Trophoblast cell (in vitro differentiated cells and primary cell): ENCODE data around the gene PRM3.
A peak's percentile ranks its signal among the peaks of the same experiment; 100 is the strongest.

Source experiments
- DNase-seq, 2 donors: peaks; one replicate each; pipeline ENCODE4 v3.0.0-alpha.2; 2016
- H2AFZ ChIP-seq: 2 replicates; pipeline ENCODE4 v1.6.1; 2013; ENCODE audit warnings: low read length, moderate library complexity, mild to moderate bottlenecking; ENCODE audit not compliant: insufficient read depth, poor library complexity
- H2AK5ac ChIP-seq: 2 replicates; pipeline ENCODE4 v1.6.1; 2013; ENCODE audit warnings: mild to moderate bottlenecking, low read length
- H2BK120ac ChIP-seq: 2 replicates; pipeline ENCODE4 v1.6.1; 2013; ENCODE audit warnings: low read length, mild to moderate bottlenecking, moderate library complexity; ENCODE audit not compliant: insufficient read depth, poor library complexity
- H2BK12ac ChIP-seq: 2 replicates; pipeline ENCODE4 v1.6.1; 2013; ENCODE audit warnings: mild to moderate bottlenecking, low read length, moderate library complexity
- H2BK5ac ChIP-seq: 2 replicates; pipeline ENCODE4 v1.6.1; 2013; ENCODE audit warnings: low read length, low read depth, moderate library complexity, mild to moderate bottlenecking; ENCODE audit not compliant: poor library complexity
- H3K14ac ChIP-seq: 2 replicates; pipeline ENCODE4 v1.6.1; 2013; ENCODE audit warnings: mild to moderate bottlenecking, low read length
- H3K18ac ChIP-seq: 2 replicates; pipeline ENCODE4 v1.6.1; 2013; ENCODE audit warnings: mild to moderate bottlenecking, low read length
- H3K23ac ChIP-seq: 2 replicates; pipeline ENCODE4 v1.6.1; 2013; ENCODE audit warnings: low read length
- H3K27ac ChIP-seq: 2 replicates; pipeline ENCODE4 v1.5.1; 2013; ENCODE audit warnings: low read depth, mild to moderate bottlenecking, inconsistent platforms, low read length, moderate library complexity
- H3K27me3 ChIP-seq: 2 replicates; pipeline ENCODE4 v1.6.1; 2013; ENCODE audit warnings: inconsistent platforms, mild to moderate bottlenecking, low read length, moderate library complexity; ENCODE audit not compliant: insufficient read depth
- H3K36me3 ChIP-seq, 2 experiments: 1 replicate in 1 of 2; 2 replicates in 1 of 2; pipeline ENCODE4 v1.6.1; 2013; ENCODE audit warnings: low read length in 2 of 2, mild to moderate bottlenecking in 2 of 2, moderate library complexity in 1 of 2; ENCODE audit not compliant: insufficient read depth in 2 of 2, control insufficient read depth in 1 of 2
- H3K4ac ChIP-seq: 2 replicates; pipeline ENCODE4 v1.6.1; 2013; ENCODE audit warnings: low read depth, mild to moderate bottlenecking, low read length, moderate library complexity
- H3K4me1 ChIP-seq, 2 experiments: 1 replicate in 1 of 2; 2 replicates in 1 of 2; pipeline ENCODE4 v1.6.1; 2013; ENCODE audit warnings: low read length in 2 of 2, mild to moderate bottlenecking in 2 of 2, moderate library complexity in 1 of 2; ENCODE audit not compliant: insufficient read depth in 2 of 2, control insufficient read depth in 1 of 2
- H3K4me2 ChIP-seq: 2 replicates; pipeline ENCODE4 v1.6.1; 2013; ENCODE audit warnings: inconsistent platforms, mild to moderate bottlenecking, low read length, moderate library complexity
- H3K4me3 ChIP-seq: 2 replicates; pipeline ENCODE4 v1.5.1; 2013; ENCODE audit warnings: mild to moderate bottlenecking, low read depth, low read length, inconsistent platforms
- H3K79me1 ChIP-seq: one replicate; pipeline ENCODE4 v1.6.1; 2013; ENCODE audit warnings: low read length
- H3K79me2 ChIP-seq: 2 replicates; pipeline ENCODE4 v1.6.1; 2013; ENCODE audit warnings: low read length, mild to moderate bottlenecking; ENCODE audit not compliant: control insufficient read depth, insufficient read depth, poor library complexity
- H3K9ac ChIP-seq: 2 replicates; pipeline ENCODE4 v1.6.1; 2013; ENCODE audit warnings: mild to moderate bottlenecking, low read length
- H3K9me3 ChIP-seq: 2 replicates; pipeline ENCODE4 v1.6.1; 2013; ENCODE audit warnings: low read depth, mild to moderate bottlenecking, control low read depth, inconsistent platforms, low read length; ENCODE audit not compliant: insufficient read depth
- H4K12ac ChIP-seq: 2 replicates; pipeline ENCODE4 v1.6.1; 2013; ENCODE audit warnings: low read depth, mild to moderate bottlenecking, low read length, moderate library complexity
- H4K8ac ChIP-seq: 2 replicates; pipeline ENCODE4 v1.6.1; 2013; ENCODE audit warnings: low read depth, mild to moderate bottlenecking, low read length, moderate library complexity
- H4K91ac ChIP-seq: one replicate; pipeline ENCODE4 v1.6.1; 2013; ENCODE audit warnings: low read depth, mild to moderate bottlenecking, low read length, moderate library complexity
- WGBS: extraction: QIAGEN DNeasy Blood & Tissue Kit; methylation state at CpG from one replicate; pipeline ENCODE4 v1.1.7; 2013; ENCODE audit warnings: missing lambda C conversion rate; ENCODE audit not compliant: insufficient read length, insufficient coverage; ENCODE audit errors: extremely low coverage; 5-methylcytosine and 5-hydroxymethylcytosine counted together

The PRM3 gene

DNA sequence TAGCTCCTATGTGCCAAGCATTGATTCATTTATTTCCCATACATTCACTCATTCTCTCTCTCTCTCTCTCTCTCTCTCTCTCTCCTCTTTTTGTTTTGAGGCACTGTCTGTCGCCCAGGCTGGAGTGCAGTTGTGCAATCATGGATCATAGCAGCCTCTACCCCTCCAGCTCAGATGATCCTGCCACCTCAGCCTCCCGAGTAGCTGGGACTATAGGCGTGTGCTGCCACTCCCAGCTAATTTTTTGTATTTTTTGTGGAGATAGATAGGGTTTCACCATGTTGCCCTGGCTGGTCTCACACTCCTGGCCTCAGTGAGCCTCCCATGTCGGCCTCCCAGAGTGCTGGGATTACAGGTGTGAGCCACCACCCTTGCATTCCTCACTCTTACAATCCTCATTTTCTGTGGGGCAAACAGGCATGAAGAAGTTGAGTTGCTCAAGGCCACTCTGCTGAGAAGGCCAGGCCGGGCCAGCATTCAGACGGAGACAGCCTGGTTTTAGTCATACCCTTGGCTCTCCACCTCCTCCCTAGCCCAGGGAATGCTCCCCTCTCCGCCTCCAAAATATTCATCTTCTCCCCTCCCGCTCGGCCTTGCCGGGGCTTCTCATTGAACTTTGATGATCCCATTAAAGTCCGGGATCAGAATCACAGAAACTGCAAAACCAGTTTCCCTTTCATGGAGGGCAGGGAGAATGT lies 3.6 kb upstream of the PRM3 start:
- H3K9me3 ChIP-seq = no peaks in the 10 kb centered on the region
- H3K9ac ChIP-seq = no peak overlapping the region
- no peak overlapping the region for H2BK120ac ChIP-seq
- no peak overlapping the region for H3K4me3 ChIP-seq
- WGBS = no CpG with 5 or more reads among the region's 11 CpGs
- H2AK5ac ChIP-seq = no peak overlapping the region
- no peak overlapping the region for H4K8ac ChIP-seq
- no peak overlapping the region for H3K4me2 ChIP-seq
- H2AFZ ChIP-seq = no peak overlapping the region
- H3K4ac ChIP-seq = no peak overlapping the region
- no peak overlapping the region for H4K91ac ChIP-seq
- H3K79me2 ChIP-seq = no peaks in the 10 kb centered on the region
- H2BK5ac ChIP-seq = no peak overlapping the region
- no peak overlapping the region for H3K27ac ChIP-seq
- H3K18ac ChIP-seq = no peak overlapping the region
- H4K12ac ChIP-seq = no peak overlapping the region
- H3K23ac ChIP-seq = no peak overlapping the region
- DNase-seq = peak; percentile 33 to 60
- H2BK12ac ChIP-seq = no peak overlapping the region
- H3K4me1 ChIP-seq = peaks cover 0 to 5% of the 10 kb centered on the region in 2 experiments
- no peaks in the 10 kb centered on the region for H3K79me1 ChIP-seq
- H3K14ac ChIP-seq = no peak overlapping the region
- H3K27me3 ChIP-seq = no peaks in the 10 kb centered on the region
- H3K36me3 ChIP-seq = no peaks in the 10 kb centered on the region

DNA sequence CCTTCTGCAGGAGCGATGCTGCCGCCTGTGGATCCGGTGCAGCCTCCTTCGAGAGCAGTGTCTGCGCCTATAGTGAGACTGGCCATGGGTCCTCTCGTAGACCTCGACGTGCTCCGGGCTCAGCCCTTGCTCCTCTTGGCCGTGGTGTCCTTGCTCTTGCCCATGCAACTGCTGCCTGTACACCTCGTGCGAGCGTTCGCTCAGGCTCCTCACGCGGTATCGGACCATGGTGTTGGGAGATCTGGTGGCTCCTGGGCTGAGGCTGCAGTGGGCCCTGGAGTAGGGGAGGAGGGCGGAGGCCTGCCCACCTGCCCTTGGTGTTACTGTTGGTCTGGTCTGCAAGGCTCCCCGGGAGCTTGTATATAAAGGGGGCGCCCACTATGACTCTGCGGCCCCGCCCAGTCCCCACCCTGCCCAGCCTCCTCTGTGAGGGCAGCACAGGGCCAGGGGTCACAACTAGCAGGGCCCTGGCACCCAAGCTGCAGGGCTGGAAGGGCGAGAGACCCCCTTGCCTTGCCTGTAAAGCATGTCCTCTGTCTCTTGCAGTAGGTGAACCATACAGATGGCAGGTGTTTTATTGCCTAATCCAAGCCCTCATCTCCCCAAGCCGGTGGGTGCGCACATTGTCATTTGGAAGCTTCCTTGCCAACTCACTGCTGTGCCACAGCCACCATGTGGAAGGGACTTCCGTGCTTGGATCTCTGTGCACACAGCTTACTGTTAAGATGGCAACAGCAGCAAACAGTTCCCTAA lies 2.9 kb upstream of the PRM3 start, which contains the start of gene PRM2:
Gene PRM2 (minus strand): TSS at position 338 of the 753 bp plus-strand sequence. CDS start 110 bp downstream, at position 228.
- H2BK5ac ChIP-seq = no peak within 1 kb of the TSS
- no peak within 1 kb of the TSS for H3K18ac ChIP-seq

DNA sequence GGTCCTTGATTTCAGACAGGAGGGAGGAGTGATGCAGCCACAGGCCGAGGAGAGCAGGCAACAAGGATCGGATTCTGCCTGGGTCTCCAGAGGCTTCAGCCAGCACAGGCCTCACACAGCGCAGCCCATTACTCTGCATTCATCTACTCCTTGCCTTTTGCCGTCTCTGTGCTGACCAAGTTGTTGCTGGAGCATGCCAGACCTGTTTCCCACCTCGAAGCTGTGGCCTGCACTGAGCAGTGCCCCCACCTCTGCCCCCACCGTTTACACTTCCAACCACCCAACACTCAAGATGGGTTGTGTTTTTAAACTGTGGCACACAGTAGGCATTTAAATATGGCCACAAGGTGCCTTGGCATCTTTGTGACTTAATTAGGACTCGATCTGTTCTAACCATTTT lies 1.5 kb upstream of the PRM3 start:
- no peak overlapping the region for H2BK5ac ChIP-seq
- no peak overlapping the region for H4K8ac ChIP-seq
- no peak overlapping the region for H2AFZ ChIP-seq
- H3K23ac ChIP-seq = no peak overlapping the region
- peaks cover 2% of the 10 kb centered on the region for H3K9me3 ChIP-seq
- H3K4ac ChIP-seq = no peak overlapping the region
- peaks cover 0 to 5% of the 10 kb centered on the region in 2 experiments for H3K4me1 ChIP-seq
- H3K27me3 ChIP-seq = no peaks in the 10 kb centered on the region
- no CpG with 5 or more reads among the region's 7 CpGs for WGBS
- H3K4me2 ChIP-seq = no peak overlapping the region
- no peak overlapping the region for H4K12ac ChIP-seq
- H4K91ac ChIP-seq = no peak overlapping the region
- H3K79me1 ChIP-seq = no peaks in the 10 kb centered on the region
- H2AK5ac ChIP-seq = no peak overlapping the region
- no peak overlapping the region for H3K27ac ChIP-seq
- DNase-seq = no peak
- H2BK12ac ChIP-seq = no peak overlapping the region
- H3K4me3 ChIP-seq = no peak overlapping the region
- no peak overlapping the region for H3K9ac ChIP-seq
- H3K36me3 ChIP-seq = no peaks in the 10 kb centered on the region
- no peak overlapping the region for H2BK120ac ChIP-seq
- no peaks in the 10 kb centered on the region for H3K79me2 ChIP-seq
- no peak overlapping the region for H3K14ac ChIP-seq
- H3K18ac ChIP-seq = no peak overlapping the region

More for the DNA sequence above, 2.9 kb upstream of the PRM3 start, which contains the start of gene PRM2:
- peak within 1 kb of the TSS; percentile 26 for H3K4me3 ChIP-seq
- H4K12ac ChIP-seq = no peak within 1 kb of the TSS
- H3K9ac ChIP-seq = no peak within 1 kb of the TSS
- H2BK12ac ChIP-seq = no peak within 1 kb of the TSS
- no peak within 1 kb of the TSS for H2BK120ac ChIP-seq
- WGBS = no CpG with 5 or more reads among the region's 26 CpGs
- H3K23ac ChIP-seq = no peak within 1 kb of the TSS
- no peak within 1 kb of the TSS for H3K4me2 ChIP-seq
- H2AFZ ChIP-seq = no peak within 1 kb of the TSS
- H4K91ac ChIP-seq = no peak within 1 kb of the TSS
- no peak within 1 kb of the TSS for H4K8ac ChIP-seq
- peak in 1 of 2 donors; percentile 19 for DNase-seq
- peaks cover 0 to 5% of the 10 kb centered on the region in 2 experiments for H3K4me1 ChIP-seq
- no peak within 1 kb of the TSS for H3K27ac ChIP-seq
- H3K36me3 ChIP-seq = no peaks in the 10 kb centered on the region
- H3K4ac ChIP-seq = no peak within 1 kb of the TSS
- no peaks in the 10 kb centered on the region for H3K79me1 ChIP-seq
- H3K27me3 ChIP-seq = no peaks in the 10 kb centered on the region
- H3K9me3 ChIP-seq = peaks cover 2% of the 10 kb centered on the region
- H2AK5ac ChIP-seq = no peak within 1 kb of the TSS
- no peak within 1 kb of the TSS for H3K14ac ChIP-seq
- no peaks in the 10 kb centered on the region for H3K79me2 ChIP-seq

DNA sequence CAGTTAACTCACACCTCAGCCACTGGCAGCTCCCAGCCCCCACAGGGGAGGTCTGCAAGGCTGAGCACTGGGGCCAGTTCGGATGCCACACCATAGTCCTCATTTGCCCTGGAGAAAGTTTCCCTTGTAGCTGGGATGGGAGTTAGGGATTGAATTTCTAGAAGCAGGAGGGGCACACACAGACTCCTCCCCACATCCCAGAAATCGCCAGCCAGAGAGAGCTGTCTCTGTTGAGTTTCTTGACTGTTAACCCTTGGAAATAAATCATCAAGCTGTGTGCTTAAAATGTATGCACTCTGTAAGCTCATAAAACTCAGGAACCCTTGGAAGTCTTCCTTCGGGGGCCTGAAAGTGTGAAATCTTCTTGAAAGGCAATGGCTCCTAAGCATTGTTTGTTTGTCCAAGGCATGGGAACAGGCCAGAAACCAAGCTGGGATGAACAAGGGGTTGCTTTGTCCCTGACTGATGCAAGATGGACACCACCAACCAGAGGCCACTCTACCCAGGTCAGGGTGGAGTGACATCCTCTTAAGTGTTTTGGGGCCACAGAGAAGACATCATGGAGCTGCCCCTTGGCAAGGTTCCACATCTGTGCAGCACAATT lies 394 bp upstream of the PRM3 start:
- Histone ChIP-seq H2AK5ac (no peak overlapping the region), H3K9ac (no peak overlapping the region), H3K14ac (no peak overlapping the region), H2BK5ac (no peak overlapping the region), H3K27me3 (no peaks in the 10 kb centered on the region), H2BK12ac (no peak overlapping the region), H2AFZ (no peak overlapping the region), H3K4me2 (no peak overlapping the region), H3K9me3 (peaks cover 2% of the 10 kb centered on the region), H4K12ac (no peak overlapping the region), H2BK120ac (no peak overlapping the region), H3K4ac (no peak overlapping the region), H3K18ac (no peak overlapping the region), H3K79me2 (no peaks in the 10 kb centered on the region), H4K8ac (no peak overlapping the region), H3K23ac (no peak overlapping the region), H3K4me1 (peaks cover 0 to 5% of the 10 kb centered on the region in 2 experiments), H3K27ac (no peak overlapping the region), H3K79me1 (no peaks in the 10 kb centered on the region), H3K36me3 (no peaks in the 10 kb centered on the region), H3K4me3 (no peak overlapping the region), H4K91ac (no peak overlapping the region)
- WGBS = no CpG with 5 or more reads among the region's 3 CpGs
- DNase-seq = no peak
